ENCODE data around the gene NRCAM.

NRCAM gene

DNA sequence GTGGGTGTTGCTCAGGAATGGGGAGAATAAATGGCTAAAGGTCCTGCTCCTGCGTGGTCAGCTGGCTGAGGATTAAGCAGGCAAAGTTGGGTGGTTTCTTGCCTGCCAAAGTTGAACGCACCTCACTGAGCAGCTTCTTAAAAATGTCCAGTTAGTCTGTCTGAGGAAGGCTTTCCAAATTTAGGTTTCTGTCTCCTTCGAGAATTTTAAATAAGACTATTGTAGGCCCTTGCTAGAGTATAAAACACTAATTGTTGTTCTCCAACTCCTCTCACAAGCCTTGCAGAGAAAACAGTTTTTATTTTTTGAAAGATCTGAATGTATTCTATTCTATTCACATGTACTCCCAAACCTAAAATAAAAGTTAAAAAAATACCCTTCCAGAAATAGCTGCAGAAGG lies 204.1 kb downstream of the NRCAM start:
- no peak for DNase-seq (ENCODE audit: low read depth in 2 of 2, low spot score in 1 of 2)

DNA sequence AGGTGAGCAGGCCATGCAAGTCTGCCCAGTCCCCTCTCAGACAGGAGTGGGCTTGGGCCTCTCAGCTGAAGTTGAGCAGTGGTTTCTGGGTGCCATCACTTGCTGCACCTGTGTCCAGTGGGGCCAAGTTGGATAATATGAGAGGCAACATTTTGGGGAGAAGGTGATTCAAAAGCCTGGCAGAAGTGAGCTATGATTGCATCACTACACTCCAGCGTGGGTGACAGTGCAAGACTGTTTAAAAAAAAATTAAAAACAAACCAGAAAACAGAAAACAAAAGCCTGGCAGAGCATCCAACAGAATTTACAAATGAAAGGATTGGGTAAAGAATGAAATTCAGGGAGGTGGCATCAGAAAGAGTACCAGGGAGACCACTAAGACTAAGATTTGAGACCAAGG lies 204.5 kb downstream of the NRCAM start:
- no peak for DNase-seq (ENCODE audit: low read depth in 2 of 2, low spot score in 1 of 2)

DNA sequence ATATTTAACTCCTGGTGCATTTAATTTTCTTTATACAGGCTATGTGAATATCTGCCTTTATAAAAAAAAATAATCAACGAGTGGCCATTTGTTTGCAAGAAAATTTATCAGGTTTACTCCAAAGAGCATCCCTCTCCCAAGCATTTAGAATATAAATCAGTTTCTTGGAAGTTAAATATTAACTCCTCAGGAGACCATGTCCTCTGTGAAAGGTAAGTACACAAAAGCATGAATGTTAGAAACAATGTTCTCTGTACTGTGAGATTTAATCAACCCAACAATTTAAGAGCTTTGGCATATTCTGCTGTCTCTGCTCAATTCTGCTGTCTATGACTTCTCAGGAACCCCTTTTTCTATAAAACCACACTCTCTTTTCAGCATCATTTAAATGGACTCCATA lies 206.8 kb downstream of the NRCAM start:
- no peak for DNase-seq (ENCODE audit: low read depth in 2 of 2, low spot score in 1 of 2)

DNA sequence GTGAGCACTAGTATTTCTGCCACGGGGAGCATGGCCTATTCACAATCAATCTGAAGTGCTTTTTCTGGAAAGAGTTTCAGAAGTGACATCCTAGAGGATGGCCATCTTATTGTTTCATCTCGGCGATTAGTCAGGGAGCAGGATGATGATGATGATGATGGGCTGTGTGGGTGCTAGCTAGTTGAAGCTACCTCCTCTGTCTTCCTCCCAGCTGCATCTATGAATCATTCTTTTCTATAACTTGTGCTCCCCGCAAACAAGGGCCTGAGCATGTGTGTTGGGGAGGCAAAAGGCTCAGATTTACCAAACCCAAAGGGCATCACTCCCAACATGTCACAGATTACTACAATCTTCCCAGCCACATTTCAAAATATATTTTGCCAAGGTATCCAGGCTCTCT lies 207.4 kb downstream of the NRCAM start:
- no peak for DNase-seq (ENCODE audit: low read depth in 2 of 2, low spot score in 1 of 2)

DNA sequence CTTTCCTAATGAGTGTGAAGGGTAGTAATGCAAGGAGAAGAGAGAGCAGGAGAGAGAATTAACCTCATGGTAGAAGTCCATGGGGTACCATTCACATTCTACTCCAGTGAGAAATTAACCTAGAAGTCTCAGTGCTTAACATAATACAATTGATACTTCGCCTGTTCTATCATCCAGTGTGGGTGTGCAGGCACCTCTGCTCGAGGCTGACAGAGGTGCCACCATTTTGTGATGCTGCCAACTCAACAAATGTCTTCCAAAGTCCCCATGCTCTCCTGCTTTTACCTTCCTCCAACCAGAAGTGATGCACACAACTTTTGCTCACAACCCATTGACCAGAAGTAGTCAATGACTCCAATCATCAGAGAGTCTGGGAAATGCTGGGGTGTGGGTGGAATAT lies 207.8 kb downstream of the NRCAM start:
- DNase-seq (ENCODE audit: low read depth in 2 of 2, low spot score in 1 of 2), result no peak

DNA sequence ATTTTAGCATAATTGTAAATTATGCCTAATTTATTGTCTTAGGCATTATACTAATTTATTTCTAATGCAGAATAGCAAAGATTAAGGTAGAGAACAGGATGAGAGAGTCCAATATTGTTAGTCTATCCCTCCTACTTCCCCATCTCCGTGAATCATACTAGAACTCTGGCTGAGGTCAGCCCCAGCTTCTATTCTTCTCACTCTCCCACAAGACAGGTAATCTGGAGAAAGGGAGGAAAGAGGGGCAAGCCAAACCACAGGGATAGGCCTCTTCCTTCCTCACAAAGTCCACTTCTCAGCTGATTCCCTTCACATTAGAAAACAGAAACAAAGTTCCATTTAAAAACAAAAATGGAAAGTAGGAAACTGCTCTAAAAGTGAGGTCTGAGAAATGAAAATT lies 208.6 kb downstream of the NRCAM start:
- DNase-seq (ENCODE audit: low read depth in 2 of 2, low spot score in 1 of 2), result no peak

DNA sequence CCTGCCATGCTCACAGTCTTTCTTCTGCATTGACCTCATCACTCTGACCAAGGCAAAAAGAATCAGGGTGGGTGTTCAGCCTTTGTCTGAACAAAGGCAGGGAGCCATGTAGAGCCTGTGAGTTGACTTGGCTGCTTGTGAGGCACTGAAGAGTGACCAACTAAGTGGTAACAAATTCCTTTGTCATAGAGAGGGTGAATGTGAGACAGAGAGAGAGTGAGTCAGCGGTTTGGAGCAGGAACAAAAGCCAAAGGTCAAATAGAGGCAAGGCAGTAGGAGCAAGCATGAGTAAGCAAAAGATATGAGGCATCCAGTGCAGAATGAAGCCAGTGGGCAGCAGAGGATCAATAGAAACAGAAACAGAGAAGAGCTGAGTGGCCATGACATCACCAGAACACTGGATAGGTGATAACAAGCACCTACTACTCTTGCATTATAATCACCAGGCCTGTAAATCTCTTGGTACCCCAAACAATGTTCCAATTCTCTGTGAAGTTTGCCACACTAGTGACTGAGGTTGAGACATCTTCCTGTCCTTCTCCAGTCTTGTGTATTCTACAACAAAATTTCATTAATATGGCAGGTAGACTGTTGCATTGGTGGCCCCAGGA lies 209.9 kb downstream of the NRCAM start:
- DNase-seq (ENCODE audit: low read depth in 2 of 2, low spot score in 1 of 2), result no peak

DNA sequence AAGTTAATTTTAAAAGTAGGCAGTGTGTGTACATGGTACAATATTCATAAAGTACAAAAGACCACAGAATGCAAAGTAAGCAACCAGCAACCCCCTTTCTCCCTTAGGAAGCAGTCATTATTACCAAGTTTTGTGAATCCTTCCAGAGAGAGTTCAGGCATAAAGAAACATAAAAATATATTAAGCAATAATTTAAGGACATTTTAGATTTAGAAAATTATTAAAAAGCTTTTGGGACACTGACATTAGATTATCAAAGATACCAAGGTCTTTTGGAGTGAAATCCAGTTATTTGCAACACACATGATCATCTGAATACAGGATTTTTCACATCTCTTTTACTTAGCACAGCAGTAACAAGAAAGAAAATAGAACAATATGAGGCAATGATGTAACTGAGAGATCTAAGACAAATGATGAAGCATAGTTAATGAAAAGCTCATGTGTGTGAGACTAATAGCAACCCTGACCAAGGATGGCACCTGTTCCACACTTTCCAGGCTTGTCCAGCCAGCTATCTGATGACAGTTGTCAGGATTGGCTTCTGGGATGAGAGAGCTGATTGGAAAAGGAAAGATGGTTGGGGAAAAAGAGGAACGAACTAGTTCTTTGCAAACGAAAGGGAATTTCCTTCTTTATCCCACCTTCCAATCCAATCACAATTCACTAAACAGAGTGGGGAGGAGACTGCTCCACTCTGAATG lies 210.6 kb downstream of the NRCAM start:
- no peak for DNase-seq (ENCODE audit: low read depth in 2 of 2, low spot score in 1 of 2)

DNA sequence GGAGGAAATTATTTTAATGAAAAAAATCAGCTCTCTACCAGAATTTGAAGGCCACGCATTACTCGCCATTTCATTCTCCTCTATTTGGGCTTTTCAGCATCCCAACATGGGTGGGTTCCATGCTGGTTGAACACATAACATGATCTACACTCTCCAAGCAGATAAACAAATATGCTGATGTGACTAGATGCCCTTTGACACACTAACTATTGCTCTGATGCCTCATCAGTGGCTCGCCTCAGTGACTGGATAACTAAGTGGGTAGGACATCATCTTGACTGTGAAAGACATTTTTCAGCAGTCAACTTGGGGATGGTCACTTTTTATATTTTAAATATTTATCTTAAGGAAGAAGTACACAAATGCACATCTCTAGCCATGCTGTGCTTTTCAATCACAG lies 212.1 kb downstream of the NRCAM start:
- no peak for DNase-seq (ENCODE audit: low read depth in 2 of 2, low spot score in 1 of 2)

DNA sequence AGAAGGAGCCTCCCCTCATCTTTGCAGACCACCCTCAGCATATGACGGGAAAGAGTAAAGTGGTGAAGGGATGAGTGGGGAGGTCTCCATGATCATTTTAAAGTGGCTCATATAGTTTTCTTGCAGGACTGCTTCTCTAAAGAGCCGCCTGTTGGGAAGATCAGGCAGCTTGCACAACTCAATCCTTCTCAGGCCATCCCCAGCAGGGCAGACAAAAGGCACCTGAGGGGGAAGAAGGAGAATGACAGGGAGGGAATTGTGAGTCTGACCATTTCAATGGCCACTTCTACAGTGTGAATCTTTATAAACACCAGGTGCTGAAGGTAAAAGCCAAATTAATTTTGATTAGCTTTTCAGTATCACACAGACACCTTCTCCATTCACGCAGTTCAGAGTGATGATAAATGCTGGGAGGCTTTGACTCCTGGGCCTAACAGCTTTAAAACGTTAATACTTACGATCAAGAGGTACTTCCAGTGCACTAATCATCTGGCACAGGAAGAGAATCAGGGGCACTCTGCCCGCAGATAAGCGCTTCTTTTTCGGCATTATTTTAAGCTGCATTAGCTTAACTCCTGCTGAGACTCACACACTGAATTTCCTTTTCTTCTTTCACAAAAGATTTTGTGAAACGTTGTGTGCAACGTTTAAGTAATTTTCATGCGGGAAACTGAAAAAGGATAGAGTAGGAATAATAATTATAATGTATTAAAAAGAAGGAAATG lies 216.6 kb downstream of the NRCAM start:
- DNase-seq (ENCODE audit: low read depth in 2 of 2, low spot score in 1 of 2), result no peak

DNA sequence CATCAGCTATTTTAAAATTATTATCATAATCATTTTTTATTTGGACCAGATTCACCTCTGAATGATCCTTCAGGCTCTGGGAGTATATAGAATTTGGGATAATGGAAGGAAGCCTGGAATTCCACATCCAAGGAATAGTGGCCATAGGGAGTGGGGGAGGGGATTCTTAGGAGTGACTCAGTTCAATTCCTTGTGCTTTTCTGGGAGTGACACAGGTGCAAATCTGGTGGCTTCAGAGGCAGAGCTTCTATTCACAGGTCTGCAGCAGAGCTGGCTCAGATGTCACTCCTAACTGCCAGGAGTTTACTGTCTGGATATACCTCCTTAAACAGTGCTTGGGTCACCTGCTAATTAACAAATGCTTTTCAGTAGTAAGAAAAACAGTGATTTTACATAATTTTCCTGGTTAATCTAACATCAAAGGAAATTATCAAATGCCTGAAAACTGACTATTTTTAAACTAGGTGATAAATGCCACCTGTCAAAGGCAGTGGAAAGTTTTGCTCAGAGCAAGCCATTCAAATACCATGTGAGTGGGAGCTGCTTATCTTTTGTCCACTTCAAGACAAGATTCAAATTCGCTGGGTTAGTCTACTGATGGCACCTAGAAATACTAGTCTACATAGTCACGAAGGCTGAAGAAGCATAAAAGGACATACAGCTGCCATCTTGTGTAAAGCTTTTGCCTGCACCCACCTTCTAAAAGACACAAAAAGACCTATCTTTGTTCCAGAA lies 219.4 kb downstream of the NRCAM start:
- no peak for DNase-seq (ENCODE audit: low read depth in 2 of 2, low spot score in 1 of 2)

DNA sequence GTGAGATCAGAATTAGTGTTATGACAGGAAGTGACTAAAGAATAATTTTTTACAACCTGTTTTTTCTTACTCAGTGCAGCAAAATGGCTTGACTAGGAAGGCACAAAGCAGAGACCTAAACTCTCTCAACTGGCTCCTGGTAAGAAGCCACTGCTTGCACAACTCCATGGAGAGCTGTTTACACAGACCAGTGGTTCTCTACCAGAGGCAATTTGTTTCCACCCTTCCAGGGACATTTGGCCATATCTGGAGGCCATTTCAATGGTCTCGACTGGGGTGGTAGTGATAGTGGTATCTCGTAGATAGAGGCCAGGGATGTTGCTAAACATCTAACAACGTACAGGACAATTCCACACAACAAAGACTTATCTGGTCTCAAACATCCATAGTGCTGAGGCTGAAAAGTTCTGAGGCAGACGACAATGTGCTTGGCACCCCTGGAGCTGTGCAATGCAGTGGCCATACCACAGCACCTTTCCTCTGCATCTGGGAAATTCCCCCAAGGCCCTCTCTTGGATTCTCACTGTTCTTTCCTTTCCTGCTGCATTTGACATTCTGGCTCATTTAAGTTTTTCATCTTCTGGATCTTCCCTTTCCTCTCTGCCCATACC lies 220.7 kb downstream of the NRCAM start:
- no peak for DNase-seq (ENCODE audit: low read depth in 2 of 2, low spot score in 1 of 2)

DNA sequence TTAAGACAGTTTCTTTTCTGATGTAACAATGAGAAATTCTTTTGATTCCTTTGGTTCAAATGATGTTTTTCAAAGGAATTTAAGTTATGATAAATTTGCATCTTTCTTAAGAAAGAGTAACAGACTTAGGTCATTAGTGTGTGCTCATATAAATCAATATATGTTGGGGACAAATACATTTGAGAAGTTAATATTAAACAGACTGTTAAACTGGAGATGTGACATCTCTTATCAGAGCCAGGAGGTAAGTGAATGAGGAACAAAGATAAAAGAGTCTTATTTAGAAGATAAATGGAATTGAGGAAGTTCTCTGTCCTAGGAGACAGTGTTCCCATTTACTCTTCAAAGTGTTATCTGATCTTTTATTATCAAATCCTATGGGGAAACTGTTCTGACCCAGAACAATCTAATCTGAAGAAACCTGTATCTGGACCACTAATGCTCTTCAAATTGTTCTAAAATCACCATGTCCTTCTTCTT lies 221.2 kb downstream of the NRCAM start:
- DNase-seq (ENCODE audit: low read depth in 2 of 2, low spot score in 1 of 2), result no peak

DNA sequence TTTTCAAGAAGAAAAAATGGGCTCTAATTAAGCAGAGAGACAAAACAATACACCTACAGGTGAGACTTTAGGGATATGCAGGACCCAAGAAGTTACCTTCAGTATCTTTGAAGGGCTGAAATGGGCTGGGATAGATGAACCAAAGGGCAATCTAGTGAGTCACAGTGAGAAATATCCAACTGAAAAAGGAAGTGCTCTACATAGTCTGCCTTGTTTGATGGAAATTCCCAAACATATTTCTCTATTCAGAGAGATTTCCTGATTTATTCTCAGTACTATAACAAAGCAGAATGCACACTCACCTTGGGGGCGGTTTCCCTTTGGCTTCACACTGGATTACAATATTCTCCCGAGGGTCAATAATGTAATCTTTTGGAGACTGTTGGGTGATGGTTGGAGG lies 222.0 kb downstream of the NRCAM start:
- DNase-seq (ENCODE audit: low read depth in 2 of 2, low spot score in 1 of 2), result no peak

DNA sequence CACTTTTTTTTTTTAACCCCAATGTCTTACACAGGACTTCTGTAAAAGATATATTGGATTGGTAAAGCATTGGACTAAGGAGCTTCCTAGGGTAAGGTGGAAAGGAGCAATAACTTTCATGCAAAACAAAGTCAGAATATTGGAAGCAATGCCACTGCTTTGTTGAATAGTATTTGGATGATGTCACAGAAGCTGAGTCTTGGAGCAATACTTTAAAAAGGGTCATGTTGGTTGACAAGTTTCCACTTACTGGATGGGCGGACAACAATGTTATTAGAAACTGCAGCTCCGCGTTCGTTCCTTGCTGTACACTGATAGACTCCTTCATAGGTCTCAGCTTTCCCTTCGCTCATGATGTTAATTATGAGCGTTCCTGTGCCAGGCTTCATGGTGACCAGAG lies 224.2 kb downstream of the NRCAM start:
- no peak for DNase-seq (ENCODE audit: low read depth in 2 of 2, low spot score in 1 of 2)

DNA sequence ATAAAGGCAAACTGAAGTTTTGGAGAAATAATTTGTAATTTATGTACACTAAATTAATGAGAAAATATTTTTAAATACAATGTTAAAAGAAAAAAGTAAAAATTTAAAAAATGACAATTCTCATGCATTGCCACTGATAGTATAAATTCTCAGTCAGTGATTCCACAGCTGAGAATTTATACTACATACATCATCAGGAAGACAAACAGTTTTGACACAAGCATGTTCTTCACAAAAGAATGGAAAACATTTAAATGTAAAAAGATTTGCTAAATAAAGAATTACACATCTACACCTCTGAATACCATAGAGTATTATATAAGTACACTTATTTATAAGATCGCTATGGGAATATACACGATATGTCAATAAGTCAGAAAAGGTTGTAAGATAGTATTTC lies 225.0 kb downstream of the NRCAM start:
- no peak for DNase-seq (ENCODE audit: low read depth in 2 of 2, low spot score in 1 of 2)

DNA sequence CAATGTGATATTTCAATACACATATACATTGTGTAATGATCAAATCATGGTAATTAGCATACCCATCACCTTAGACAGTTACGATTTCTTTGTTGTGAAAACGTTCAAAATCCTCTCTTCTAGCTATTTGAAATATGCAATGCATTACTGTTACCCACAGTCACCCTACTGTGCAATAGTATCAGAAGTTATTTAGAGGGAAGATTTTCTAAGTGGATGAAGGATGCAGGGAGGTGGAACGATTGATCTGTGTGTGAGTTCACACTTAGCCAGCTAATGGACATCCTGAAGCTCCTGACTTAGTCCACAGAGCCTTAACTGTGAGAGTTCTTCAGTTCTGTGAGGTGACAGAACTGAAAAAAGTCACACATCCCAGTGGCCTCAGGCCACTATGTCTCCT lies 228.9 kb downstream of the NRCAM start:
- DNase-seq (ENCODE audit: low read depth in 2 of 2, low spot score in 1 of 2), result no peak

DNA sequence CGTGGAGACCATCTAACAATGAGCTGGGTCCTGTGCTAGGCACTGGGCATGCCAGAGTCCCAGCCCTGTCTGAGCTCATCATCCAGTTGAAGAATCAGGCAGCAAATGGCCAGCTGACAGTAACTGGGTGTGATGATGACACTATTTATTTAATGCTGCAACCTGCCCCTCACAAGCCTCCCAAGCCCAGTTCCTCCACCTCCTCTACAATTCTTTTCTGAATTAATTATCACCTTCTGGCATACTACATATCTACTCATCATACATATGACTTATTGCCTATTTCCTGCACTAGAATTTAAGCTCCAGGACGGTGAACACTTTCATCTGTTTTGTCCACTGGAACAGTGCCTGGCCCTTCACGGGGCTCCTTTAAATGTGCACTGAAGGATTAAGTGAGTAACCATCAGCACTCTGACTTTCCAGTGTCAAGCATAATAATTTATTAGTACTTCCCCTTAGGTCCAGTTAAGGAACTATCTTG lies 229.4 kb downstream of the NRCAM start:
- DNase-seq (ENCODE audit: low read depth in 2 of 2, low spot score in 1 of 2), result no peak

DNA sequence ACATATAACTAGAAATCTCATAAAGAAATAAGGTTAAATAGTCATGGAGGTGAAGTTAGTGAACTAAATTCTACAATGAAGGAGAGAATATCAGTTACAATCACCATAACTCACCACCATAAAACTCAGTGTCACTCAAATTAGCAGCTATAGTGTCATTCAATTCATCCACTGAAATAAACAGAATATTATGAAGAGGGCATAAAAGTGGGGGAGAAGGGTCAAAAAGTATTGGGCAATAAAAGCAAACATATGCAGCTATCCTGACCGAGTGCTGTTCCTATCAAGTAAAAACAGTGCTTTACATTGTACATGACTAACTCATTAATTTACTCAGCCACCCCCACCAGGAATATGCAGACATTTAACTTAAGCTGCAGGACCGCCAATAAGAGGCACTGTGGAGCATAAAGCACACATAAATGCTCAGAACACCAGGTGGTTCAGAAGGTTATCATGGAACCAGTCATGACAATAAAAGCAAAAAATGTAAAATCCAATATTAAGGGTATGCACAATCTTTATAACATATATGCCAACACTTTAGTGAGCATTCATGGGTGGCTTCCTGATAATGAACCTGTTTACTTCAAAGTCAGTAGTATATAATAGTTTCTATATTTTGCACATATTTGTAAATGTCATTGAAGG lies 230.6 kb downstream of the NRCAM start:
- no peak for DNase-seq (ENCODE audit: low read depth in 2 of 2, low spot score in 1 of 2)

DNA sequence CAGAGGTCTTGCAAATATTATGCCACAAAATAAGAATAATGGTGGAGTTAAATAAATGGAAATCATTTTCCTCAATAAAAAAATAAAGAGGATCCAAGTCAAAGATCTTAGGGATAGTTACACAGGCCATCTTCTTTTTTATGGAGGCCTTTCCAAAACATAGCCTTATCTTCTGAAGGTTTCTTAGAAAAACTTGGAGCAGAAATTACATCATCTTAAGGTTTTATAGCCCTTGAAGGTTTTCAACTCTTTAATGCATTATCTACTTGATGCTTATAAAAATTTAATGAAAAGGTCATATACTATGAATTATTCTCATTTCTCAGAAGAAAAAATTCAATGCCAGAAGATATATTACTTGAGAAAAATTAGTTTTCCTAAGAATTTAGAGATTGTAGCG lies 231.8 kb downstream of the NRCAM start:
- DNase-seq (ENCODE audit: low read depth in 2 of 2, low spot score in 1 of 2), result no peak
